Measurements from ENCODE around the gene KCNA3. TPM values are rescaled to one million over a fixed set of nuclear protein-coding genes. Genes with fewer than 3 reads are reported as not detected.

Gene KCNA3
- total RNA-seq (2021; fragmentation: NEBNext Ultra II Directional; extraction: Animal tissue kit (Norgen Biotek cat#: 25700)): 0.95 and 1.0 TPM in 2 replicates
- polyA plus RNA-seq (2011; rRNA removed): 1.1 and 1.2 TPM in 2 replicates
- polyA plus RNA-seq (2011; cell fraction: cytosol; rRNA removed): 0.90 TPM
- 1.7 TPM for polyA plus RNA-seq (2011; cell fraction: nucleus; rRNA removed)
- 0.47 to 0.92 TPM (median 0.55 TPM) in 4 replicates for polyA plus RNA-seq (2012, experiment 1 of 2)
- 0.14 TPM for polyA plus RNA-seq (2012, experiment 2 of 2)
- 0.81 TPM for polyA plus RNA-seq (2013, experiment 1 of 2)
- polyA plus RNA-seq (2013, experiment 2 of 2): 0.66 TPM
- 4.5 and 5.7 TPM in 2 replicates for polyA minus RNA-seq (2011; rRNA and poly(A)+ RNA removed)
- polyA minus RNA-seq (2011; cell fraction: cytosol; rRNA and poly(A)+ RNA removed): 2.3 TPM
- 7.0 TPM for polyA minus RNA-seq (2011; cell fraction: nucleus; rRNA and poly(A)+ RNA removed)
- long read RNA-seq, experiment 1, partial matches to known transcripts: 0 of 1 reads
- long read RNA-seq, experiment 1, other reads (novel, unspliced or antisense): 0 of 1 reads
- long read RNA-seq, experiment 2: 0 reads

DNA sequence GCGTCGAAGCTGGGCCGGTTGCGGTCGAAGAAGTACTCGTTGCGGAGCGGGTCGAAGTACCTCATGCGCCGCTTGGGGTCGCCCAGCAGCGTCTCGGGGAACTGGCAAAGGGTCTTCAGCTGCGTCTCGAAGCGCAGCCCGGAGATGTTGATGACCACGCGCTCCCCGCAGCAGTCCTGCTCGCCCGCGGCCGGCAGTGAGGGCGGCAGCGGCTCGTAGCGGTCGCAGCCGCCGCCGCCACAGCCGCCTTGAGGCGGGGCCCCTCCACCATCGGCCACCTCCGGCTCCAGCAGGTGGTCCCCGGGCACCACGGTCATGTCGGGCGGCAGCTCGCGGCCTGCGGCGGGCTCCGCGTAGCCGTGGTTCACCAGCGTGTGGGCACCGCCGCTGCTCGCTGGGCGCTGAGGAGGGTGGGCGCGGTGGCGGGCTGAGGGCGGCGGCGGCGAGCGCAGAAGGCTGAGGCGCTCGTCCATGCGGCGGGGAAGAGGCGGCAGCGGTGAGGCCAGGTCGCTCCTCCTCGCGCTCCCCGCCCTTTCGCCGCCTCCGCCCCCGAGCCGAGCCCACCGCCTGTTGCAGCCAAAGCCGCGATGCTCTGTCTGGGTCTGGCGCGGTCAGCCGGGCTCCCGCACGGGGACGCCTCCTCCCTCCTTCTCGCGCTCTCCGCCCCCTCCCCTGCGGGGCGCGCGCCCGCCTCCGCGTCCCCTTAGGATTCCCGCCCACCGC lies at the start of gene KCNA3:
KCNA3 (minus strand) TSS at position 604 of the 723 bp plus-strand sequence; CDS start at position 473, 131 bp downstream.
- Histone ChIP-seq H3K18ac (ENCODE audit: extremely low read depth, low read length) (no peak within 1 kb of the TSS; the same call in none of the 2 replicates), H3K9me3 (ENCODE audit: insufficient read depth in 2 of 2, low read depth in 1 of 2, low read length in 1 of 2) (peaks cover 0 to 8% of the 10 kb centered on the region in 2 experiments; a peak in 1 of 4 replicates), H3K27me3 (replicated peaks in 1 of 4; ENCODE audit: control insufficient read depth in 3 of 4, extremely low read depth in 1 of 4, insufficient read depth in 3 of 4, low read length in 3 of 4) (peaks cover 27 to 59% (median 49%) of the 10 kb centered on the region in 4 experiments), H2BK120ac (replicated peaks; ENCODE audit: low read depth, low read length) (no peak within 1 kb of the TSS), H2BK5ac (ENCODE audit: low read depth, low read length) (no peak within 1 kb of the TSS), H3K4me3 (ENCODE audit: extremely low read depth in 1 of 4, insufficient read depth in 2 of 4, low read depth in 3 of 4, low read length in 4 of 4) (peak within 1 kb of the TSS; percentile 45 to 71 (median 48)), H3K4me2 (ENCODE audit: insufficient read depth in 1 of 2, low read depth in 2 of 2, low read length in 2 of 2) (peak within 1 kb of the TSS; percentile 65 to 82), H3K9ac (replicated peaks in 1 of 4; ENCODE audit: extremely low read depth in 1 of 4, low read depth in 3 of 4, low read length in 3 of 4) (peak within 1 kb of the TSS in 2 of 4 experiments; percentile 27 to 62; a peak in 2 of 7 replicates), H3K23me2 (ENCODE audit: low read depth, low read length) (peaks cover 7% of the 10 kb centered on the region; the same call in 1 of the 2 replicates), H2AK5ac (ENCODE audit: low read depth, low read length) (0 out of 2 replicates have a peak within 1 kb of the TSS, but pooled peaks have one; percentile 24), H4K20me1 (replicated peaks in 1 of 2; ENCODE audit: control insufficient read depth in 1 of 2, insufficient read depth in 2 of 2, low read length in 2 of 2) (peaks cover 4 to 8% of the 10 kb centered on the region in 2 experiments), H4K91ac (replicated peaks; ENCODE audit: insufficient read length, low read length) (no peak within 1 kb of the TSS), H2BK20ac (ENCODE audit: low read length) (no peak within 1 kb of the TSS), H3K79me1 (ENCODE audit: low read depth, low read length) (no peaks in the 10 kb centered on the region), H3K36me3 (ENCODE audit: control insufficient read depth in 2 of 4, insufficient read depth in 4 of 4, low read length in 3 of 4) (no peaks in the 10 kb centered on the region), H3K4ac (replicated peaks; ENCODE audit: insufficient read length, low read depth, low read length) (no peak within 1 kb of the TSS), H3K4me1 (replicated peaks in 1 of 4; ENCODE audit: control insufficient read depth in 3 of 4, insufficient read depth in 4 of 4, low read length in 3 of 4) (peaks cover 0 to 8% (median 2%) of the 10 kb centered on the region in 4 experiments; a peak in 4 of 7 replicates), H2BK15ac (ENCODE audit: low read length) (no peak within 1 kb of the TSS), H3K79me2 (ENCODE audit: control insufficient read depth in 1 of 2, insufficient read depth in 2 of 2, low read length in 2 of 2) (no peaks in the 10 kb centered on the region), H3K27ac (ENCODE audit: low read depth, low read length) (no peak within 1 kb of the TSS), H3K56ac (replicated peaks; ENCODE audit: insufficient read length, low read depth, low read length) (no peak within 1 kb of the TSS), H3K14ac (ENCODE audit: insufficient read length) (no peak within 1 kb of the TSS), H2BK12ac (ENCODE audit: low read depth, low read length) (no peak within 1 kb of the TSS), H4K8ac (ENCODE audit: extremely low read depth, insufficient read depth, low read length) (peak within 1 kb of the TSS; percentile 57; the same call in 1 of the 2 replicates), H2AFZ (ENCODE audit: low read length) (peak within 1 kb of the TSS; percentile 19), H3K23ac (ENCODE audit: insufficient read length) (no peak within 1 kb of the TSS), H4K5ac (ENCODE audit: insufficient read length, low read depth, low read length) (no peak within 1 kb of the TSS)
- 3% methylated on average over 53 of the region's 97 CpGs; no CpG with 5 or more reads in 1 of the 2 experiments for WGBS, 2 experiments (ENCODE audit: extremely low coverage in 1 of 2, insufficient coverage in 1 of 2, insufficient read length in 1 of 2, insufficient replicate concordance in 2 of 2, low coverage in 1 of 2, low lambda C conversion rate in 2 of 2, missing lambda C conversion rate in 1 of 2)
- DNase-seq (ENCODE audit: low read depth in 1 of 2, low spot score in 2 of 2) (peak in 1 of 2 experiments; percentile 85), FAIRE-seq (no peak)
- ChIA-PET POLR2A (ENCODE audit: partially characterized antibody) (no interaction called here), CTCF (ENCODE audit: partially characterized antibody) (interaction anchor here (0.6 to 2.4 kb wide), 9 partner anchors 9 to 108 kb away, joined by 3 to 18 read pairs (median 4); no protein-coding TSS in a partner anchor)
- TF ChIP-seq FOSL1 (IDR thresholded peaks at IDR 0.05; ENCODE audit: insufficient read depth, low read depth, low read length): no peak
- no peak for TF ChIP-seq RXRA (IDR thresholded peaks at IDR 0.05; ENCODE audit: insufficient read depth, low read depth, low read length)
- TF ChIP-seq MAFK (IDR thresholded peaks at IDR 0.05; ENCODE audit: low read depth, low read length): no peak
- peak; percentile 67; the same call in 1 of the 2 replicates for TF ChIP-seq RBBP5 (IDR thresholded peaks at IDR 0.05; ENCODE audit: borderline replicate concordance, low read depth, low read length)
- no peak for TF ChIP-seq CTBP2 (IDR thresholded peaks at IDR 0.05; ENCODE audit: borderline replicate concordance, insufficient read depth, insufficient read length, low read length)
- peak; percentile 30 for TF ChIP-seq ASH2L (IDR thresholded peaks at IDR 0.05; ENCODE audit: low read length)
- no peak for TF ChIP-seq KDM5A (IDR thresholded peaks at IDR 0.05; ENCODE audit: low read length)
- no peak for TF ChIP-seq TAF7 (optimal IDR thresholded peaks at IDR 0.05; ENCODE audit: borderline replicate concordance, low read depth, low read length)
